Measurements from ENCODE around the gene RNF144B.
"Not testable (repeated sequence)": the region's sequence is repeated elsewhere in the genome, so short reads cannot be mapped to it uniquely, and the experiment has no call there.

RNF144B gene

GRCh38 chr6:18446771-18447170, 59.6 kb downstream of the RNF144B start:
- no peak for DNase-seq

- no peak for DNase-seq
These were observed 60.4 kb downstream of the RNF144B start for GRCh38 chr6:18447552-18447951.

- DNase-seq, result peak; percentile 14 to 26
These were observed 64.6 kb downstream of the RNF144B start for GRCh38 chr6:18451756-18452155.

DNA sequence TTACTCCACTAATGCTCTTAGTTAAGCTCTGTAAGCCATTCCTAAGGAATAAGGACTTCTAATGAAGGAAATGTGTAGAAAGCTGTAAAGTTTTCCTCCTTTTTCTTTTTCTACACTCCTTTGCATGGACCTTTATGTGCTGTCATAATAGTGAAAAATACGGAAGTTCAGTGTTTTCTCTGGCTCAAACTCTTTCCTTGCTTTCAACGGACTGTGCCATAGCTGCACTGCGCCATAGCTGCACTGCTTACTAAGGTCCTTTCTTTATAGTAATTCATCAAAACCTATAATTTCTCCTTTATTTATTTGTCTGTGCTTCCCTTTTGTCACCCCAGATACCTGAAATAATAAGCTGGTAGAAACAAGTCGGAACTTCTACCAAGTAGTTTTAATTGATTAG, 67.3 kb downstream of the RNF144B start:
- DNase-seq, result no peak

DNA sequence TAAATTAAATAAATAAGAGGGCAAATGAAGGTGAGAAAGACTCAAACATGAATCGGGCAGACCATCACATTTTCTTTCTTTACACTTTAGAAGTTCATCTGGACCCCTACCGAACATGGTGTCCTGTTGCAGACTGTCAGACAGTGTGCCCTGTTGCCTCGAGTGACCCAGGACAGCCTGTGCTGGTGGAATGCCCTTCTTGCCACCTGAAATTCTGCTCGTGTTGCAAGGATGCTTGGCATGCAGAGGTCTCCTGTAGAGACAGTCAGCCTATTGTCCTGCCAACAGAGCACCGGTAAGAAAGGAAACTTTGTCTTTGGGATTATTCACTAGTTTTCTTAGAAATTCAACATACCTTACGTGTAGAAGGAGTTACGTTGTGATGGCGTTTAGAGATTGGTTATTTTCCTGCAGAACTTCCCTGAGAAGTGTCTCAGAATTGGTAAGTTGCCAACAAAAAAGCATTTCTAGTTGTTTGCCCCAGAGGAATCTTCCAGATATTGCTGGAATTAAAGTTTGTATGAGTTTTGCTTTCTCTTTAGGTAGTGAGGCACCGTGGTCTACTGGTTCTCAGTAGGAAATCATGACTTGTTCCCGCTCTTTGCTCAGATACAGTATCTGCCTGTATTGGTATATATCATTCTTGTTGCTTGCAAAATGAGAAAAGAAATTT, 70.1 kb downstream of the RNF144B start:
- DNase-seq, result no peak

- DNase-seq, result not testable (repeated sequence)
These were observed 70.9 kb downstream of the RNF144B start for GRCh38 chr6:18458086-18458485.

GRCh38 chr6:18463429-18463828, 76.3 kb downstream of the RNF144B start:
- no peak for DNase-seq

DNA sequence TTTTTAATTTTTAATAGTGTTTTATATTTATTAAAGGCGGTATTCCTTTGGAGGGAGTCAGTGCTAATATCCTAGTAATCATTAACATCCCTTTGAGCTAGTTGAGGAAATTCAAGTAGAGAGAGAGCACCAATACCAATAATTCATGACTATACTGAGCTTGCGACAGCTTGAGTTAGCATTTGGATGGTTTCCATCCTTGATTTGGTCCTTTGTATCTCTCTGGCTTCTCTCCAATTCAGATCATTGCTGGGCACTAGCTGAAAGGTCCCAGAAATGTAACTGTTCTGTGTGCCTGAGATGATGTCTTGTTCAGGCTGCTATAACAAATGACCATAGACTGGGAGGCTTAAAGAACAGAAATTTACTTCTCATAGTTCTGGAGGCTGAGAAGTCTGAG, 77.0 kb downstream of the RNF144B start:
- no peak for DNase-seq

GRCh38 chr6:18465410-18466154, 78.4 kb downstream of the RNF144B start:
- no peak for DNase-seq

- no peak for DNase-seq
These were observed 80.8 kb downstream of the RNF144B start for GRCh38 chr6:18467741-18468502.

- DNase-seq, result no peak
These were observed 81.3 kb downstream of the RNF144B start for GRCh38 chr6:18468503-18468843.

GRCh38 chr6:18469536-18469935, 82.4 kb downstream of the RNF144B start:
- no peak for DNase-seq

DNA sequence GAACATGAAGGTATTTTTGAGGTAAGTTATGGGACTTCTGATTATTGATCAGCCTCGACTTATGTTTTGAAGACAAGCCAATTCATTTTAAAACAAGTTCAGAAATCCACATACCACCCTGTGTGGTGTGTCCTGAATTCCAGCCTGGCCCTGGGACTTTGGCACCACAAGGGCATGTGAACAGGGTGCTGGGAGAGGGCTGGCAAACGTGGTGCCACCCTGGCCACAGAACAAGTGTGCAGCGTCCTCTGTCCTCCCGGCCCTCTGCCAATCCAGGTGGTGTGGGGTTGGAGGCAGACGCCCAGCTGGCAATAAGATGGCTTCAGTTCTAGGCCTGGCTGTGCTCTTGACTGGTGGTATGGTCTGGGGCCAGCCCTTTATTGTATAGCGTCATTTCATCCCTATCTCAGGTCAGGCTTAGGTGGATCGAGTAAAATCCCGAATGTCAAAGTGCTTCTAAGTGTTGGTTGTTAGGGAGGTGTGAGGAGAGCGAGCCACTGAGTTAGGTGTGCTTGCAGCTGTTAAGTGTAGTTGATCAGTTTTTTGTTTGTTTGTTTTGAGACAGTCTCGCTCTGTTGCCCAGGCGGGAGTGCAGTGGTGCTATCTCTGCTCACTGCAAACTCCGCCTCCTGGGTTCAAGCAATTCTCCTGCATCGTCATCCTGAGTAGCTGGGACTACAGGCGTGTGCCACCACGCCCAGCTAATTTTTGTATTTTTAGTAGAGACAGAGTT, 84.2 kb downstream of the RNF144B start:
- DNase-seq, result no peak

GRCh38 chr6:18472941-18473340, 85.8 kb downstream of the RNF144B start:
- peak in 1 of 2 donors; percentile 13 for DNase-seq

DNA sequence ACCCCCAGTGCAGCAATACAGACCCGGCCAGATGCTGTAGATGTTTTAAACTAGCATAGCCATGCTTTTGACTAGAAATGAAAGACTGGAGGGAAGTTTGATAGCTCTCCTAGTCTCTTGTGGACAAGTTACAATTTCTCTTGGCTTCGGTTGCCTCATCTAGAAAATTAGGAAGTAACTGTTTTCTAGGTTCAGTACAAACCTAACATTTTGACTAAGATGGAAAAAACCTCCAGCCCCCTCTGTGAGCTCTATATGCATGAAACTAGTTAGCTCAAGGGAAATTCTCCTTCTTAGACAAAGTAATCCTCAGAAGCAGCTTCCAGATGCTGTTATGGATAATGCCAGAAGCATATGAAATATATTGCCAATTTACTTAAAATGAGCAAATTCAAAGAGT, 86.6 kb downstream of the RNF144B start:
- DNase-seq, result peak; percentile 29 to 69

GRCh38 chr6:18477301-18477941, 90.3 kb downstream of the RNF144B start:
- peak; percentile 50 to 77 for DNase-seq

DNA sequence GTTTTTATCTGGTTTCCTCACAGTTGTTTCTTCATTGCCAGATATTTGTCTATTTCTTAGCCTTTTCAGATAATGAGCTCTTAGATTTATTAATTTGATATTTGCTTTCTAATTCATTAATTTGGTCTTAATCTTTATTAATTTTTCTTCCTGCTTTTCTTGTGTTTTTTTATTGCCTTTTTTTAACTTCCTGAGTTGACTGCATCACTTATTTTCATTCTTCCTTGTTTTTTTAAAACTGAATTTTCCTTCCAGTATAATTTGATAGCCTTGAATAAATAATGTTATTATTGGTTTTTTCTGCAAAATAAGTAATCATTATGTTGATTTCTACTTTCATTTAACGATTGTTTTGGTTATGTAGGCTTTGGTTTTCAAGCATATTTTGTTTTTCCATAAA, 91.5 kb downstream of the RNF144B start:
- no peak for DNase-seq

GRCh38 chr6:18481870-18482269, 94.7 kb downstream of the RNF144B start:
- no peak for DNase-seq

DNA sequence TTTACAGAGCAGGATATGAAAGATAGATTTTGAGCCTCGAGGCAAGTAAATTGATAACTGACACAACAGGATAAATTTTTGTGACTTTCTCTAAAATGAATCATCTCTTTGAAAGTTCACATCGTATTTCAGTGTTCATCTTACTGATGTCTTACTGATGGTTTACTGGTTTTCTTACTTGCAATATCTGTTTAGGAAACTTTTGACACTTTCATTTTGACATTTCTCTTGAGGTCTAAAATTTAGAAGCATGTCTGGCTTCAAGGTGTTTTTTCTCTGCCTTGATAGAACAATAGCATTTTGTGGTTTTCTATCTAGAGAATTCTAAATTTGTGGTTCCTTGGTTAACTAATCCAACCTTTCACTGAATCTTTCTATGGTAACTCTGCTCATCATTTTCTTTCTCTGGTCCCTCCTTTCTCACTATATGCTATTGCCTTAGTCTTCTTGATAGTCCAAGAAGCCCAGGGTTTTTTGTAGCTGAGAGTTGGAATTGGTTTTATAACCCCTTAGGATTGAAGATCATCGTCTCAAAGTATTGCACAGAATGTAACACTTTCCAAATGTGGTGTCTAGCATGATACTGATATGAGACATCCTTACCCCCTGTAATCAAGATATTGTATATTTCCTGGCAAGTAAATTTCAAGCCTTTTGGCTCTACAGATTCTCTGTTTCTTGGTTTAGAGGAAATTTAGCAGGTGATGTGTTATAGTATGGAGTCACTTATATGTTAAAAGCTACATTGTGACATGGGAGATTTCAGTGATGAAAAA, 98.7 kb downstream of the RNF144B start:
- peak in 1 of 2 donors; percentile 19 for DNase-seq

DNA sequence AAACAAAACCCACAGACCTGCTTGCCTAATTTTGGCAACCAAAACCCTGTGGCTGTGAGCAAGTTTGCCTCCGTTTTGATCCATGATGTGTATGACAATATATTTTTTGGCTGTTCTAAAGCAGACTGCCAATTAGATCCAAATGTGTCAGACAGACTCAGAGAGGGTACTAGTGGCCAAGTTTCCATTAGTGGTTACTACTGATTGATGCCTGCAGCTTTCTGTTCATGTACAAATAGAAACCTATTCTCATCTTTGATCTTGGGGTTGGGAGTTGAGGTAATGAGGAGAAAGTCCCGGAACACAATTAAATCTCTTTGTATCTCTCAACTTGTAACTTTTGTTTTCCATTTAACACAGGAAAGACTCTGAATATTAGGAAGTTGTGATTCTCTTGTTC, 100.9 kb downstream of the RNF144B start:
- DNase-seq, result no peak

DNA sequence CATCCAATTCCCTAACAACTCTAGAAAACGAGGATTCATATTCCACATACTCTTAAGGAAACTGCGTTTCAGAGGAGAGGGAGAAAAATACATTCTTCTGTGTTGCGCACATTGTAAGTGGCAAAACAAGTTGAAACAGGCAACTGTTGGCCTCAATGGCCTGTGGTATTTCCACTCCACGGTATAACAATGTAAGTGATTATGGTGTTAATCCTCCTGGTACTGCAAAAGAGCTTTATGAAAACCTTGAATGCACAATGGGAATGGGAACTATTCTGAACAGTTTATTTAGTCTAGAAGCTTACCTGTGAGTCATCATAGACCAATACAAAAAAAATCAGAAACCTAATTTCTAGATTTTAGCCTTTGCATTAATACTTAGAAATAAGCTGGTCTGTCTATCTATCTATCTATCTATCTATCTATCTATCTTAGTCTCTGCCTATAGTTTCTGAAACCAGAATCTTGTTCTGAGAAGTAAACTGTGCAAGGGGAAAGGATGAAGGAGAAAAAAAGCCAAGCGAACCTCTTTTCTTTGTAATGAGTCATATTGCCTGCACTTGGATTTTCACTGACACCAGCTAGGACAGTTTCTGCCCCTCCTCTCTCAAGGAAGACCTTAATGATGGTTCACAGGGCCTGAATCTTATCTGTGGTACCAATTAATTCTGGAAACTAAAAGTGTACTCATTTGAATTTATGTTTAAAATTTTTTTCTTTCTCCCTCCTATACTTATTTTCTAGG, 101.5 kb downstream of the RNF144B start:
- DNase-seq, result no peak

Data from inflammatory macrophage (primary cell).